GM12878 (cell line): Measurements from ENCODE around the gene NIN. TPM values are rescaled to one million over a fixed set of nuclear protein-coding genes. Genes with fewer than 3 reads are reported as not detected.

Source experiments
- ATAC-seq: fragments of 200-7000 bp; cut with Tn5 transposase; 3 replicates; pipeline ENCODE4 v1.9.1; 2020; ENCODE audit warnings: mild to moderate bottlenecking, moderate library complexity
- BruUV-seq: library from RNA; stranded (reverse); fragments of 400-500 nt; replicated peaks from 2 replicates; lab custom pipeline; 2021; lab: Mats Ljungman, UMichigan
- CTCF ChIA-PET: fragments of 300-600 bp; sonication (Branson Sonifier 250); formaldehyde crosslinking; extraction: SDS; loops from one replicate; lab custom pipeline; 2021; ENCODE audit warnings: inconsistent platforms; lab: Yijun Ruan, JAX
- POLR2A ChIA-PET: fragments of 350-600 bp; formaldehyde crosslinking; extraction: SDS; loops from one replicate; lab custom pipeline; 2021; ENCODE audit warnings: inconsistent platforms; lab: Charles Lee
- RAD21 ChIA-PET: fragments of 300-600 bp; sonication (Branson Sonifier 250); formaldehyde crosslinking; loops from one replicate; lab custom pipeline; 2023; ENCODE audit warnings: antibody characterized with exemption; ENCODE audit not compliant: unreplicated experiment; lab: Charles Lee
- SMC1A ChIA-PET: fragments of 300-600 bp; sonication (Branson Sonifier 250); formaldehyde crosslinking; loops from one replicate; lab custom pipeline; 2023; ENCODE audit not compliant: unreplicated experiment, uncharacterized antibody; lab: Charles Lee
- DNase-seq: peaks from one replicate; pipeline ENCODE4 v3.0.0-alpha.2; 2011; ENCODE audit warnings: low read depth, low spot score
- FAIRE-seq: peaks from 3 replicates; lab custom pipeline; 2011; peaks lifted over from hg19 to GRCh38; lab: Jason Lieb, UNC
- H2AFZ ChIP-seq: 2 replicates; pipeline ENCODE4 v1.6.0; 2011; ENCODE audit warnings: low read depth, low read length, control low read depth; ENCODE audit not compliant: control insufficient read depth
- H3K27ac ChIP-seq: 2 replicates; pipeline ENCODE4 v1.5.1; 2011; ENCODE audit warnings: control low read depth; ENCODE audit not compliant: control insufficient read depth, insufficient read depth
- H3K27me3 ChIP-seq, 2 experiments: replicated peaks in 1 of 2; 2 replicates each; pipeline versions ENCODE4 v1.6.0 to v1.6.1; 2011; ENCODE audit warnings: low read length in 1 of 2; ENCODE audit not compliant: control insufficient read depth in 2 of 2, insufficient read depth in 2 of 2
- H3K36me3 ChIP-seq, 2 experiments: 2 replicates each; pipeline ENCODE4 v1.5.1; 2011; ENCODE audit warnings: low read length in 1 of 2; ENCODE audit not compliant: control insufficient read depth in 2 of 2, insufficient read depth in 2 of 2
- H3K4me1 ChIP-seq: 2 replicates; pipeline ENCODE4 v1.6.1; 2011; ENCODE audit warnings: mild to moderate bottlenecking, low read length, moderate library complexity, mixed read lengths; ENCODE audit not compliant: control insufficient read depth, insufficient read depth
- H3K4me2 ChIP-seq: 2 replicates; pipeline ENCODE4 v1.6.0; 2011; ENCODE audit warnings: control low read depth; ENCODE audit not compliant: control insufficient read depth, insufficient read depth
- H3K4me3 ChIP-seq: fragments of 200-600 bp; sonication (generic); 2 replicates; pipeline ENCODE4 v1.5.1; 2016
- H3K79me2 ChIP-seq: 2 replicates; pipeline ENCODE4 v1.6.0; 2011; ENCODE audit warnings: low read length; ENCODE audit not compliant: control insufficient read depth, insufficient read depth
- H3K9ac ChIP-seq: 2 replicates; pipeline ENCODE4 v1.8.0; 2011; ENCODE audit warnings: low read length, control low read depth, mixed read lengths; ENCODE audit not compliant: control insufficient read depth, insufficient read depth
- H3K9me3 ChIP-seq: replicated peaks from 3 replicates; pipeline ENCODE4 v1.5.1; 2011; ENCODE audit warnings: mild to moderate bottlenecking, low read length; ENCODE audit not compliant: control insufficient read depth, insufficient read depth
- H4K20me1 ChIP-seq: 2 replicates; pipeline ENCODE4 v1.6.0; 2011; ENCODE audit not compliant: control insufficient read depth, insufficient read depth
- FOXK2 ChIP-seq: fragments of 450-650 bp; IDR thresholded peaks from 2 replicates; pipeline ENCODE4 v1.6.1; 2017; ENCODE audit warnings: mild to moderate bottlenecking, moderate library complexity
- GATAD2B ChIP-seq: fragments of 450-650 bp; conservative IDR thresholded peaks from 2 replicates; pipeline ENCODE4 v1.6.1; 2017; ENCODE audit warnings: low read depth, mild to moderate bottlenecking, moderate library complexity
- KLF5 ChIP-seq: fragments of 450-650 bp; IDR thresholded peaks from 2 replicates; pipeline ENCODE4 v1.6.1; 2014; ENCODE audit warnings: mild to moderate bottlenecking; ENCODE audit not compliant: partially characterized antibody
- MXI1 ChIP-seq: fragments of 150-350 bp; IDR thresholded peaks from 2 replicates; pipeline ENCODE4 v1.6.1; 2011; ENCODE audit warnings: low read depth, mild to moderate bottlenecking, inconsistent platforms, low read length, improper control_type of control experiment
- NFIC ChIP-seq: IDR thresholded peaks from 2 replicates; pipeline ENCODE4 v1.6.1; 2012; ENCODE audit warnings: low read depth, mild to moderate bottlenecking, inconsistent platforms, low read length, moderate library complexity
- PKNOX1 ChIP-seq: fragments of 450-650 bp; IDR thresholded peaks from 2 replicates; pipeline ENCODE4 v1.6.1; 2016; ENCODE audit warnings: mild to moderate bottlenecking
- ZBTB11 ChIP-seq: fragments of 450-650 bp; formaldehyde crosslinking; IDR thresholded peaks from 2 replicates; pipeline ENCODE4 v1.5.0; 2022; ENCODE audit warnings: mild to moderate bottlenecking, missing genetic modification characterization
- WGBS: methylation state at CpG from one replicate; pipeline ENCODE4 v1.1.6; 2016; ENCODE audit warnings: low lambda C conversion rate; ENCODE audit not compliant: insufficient replicate concordance, insufficient coverage; ENCODE audit errors: missing lambda C conversion rate; 5-methylcytosine and 5-hydroxymethylcytosine counted together
- in situ Hi-C: fragments of 300-500 bp; cut with MboI; formaldehyde crosslinking; loops from 9 replicates; pipeline ENCODE4 v1.14.3; 2018; ENCODE audit warnings: mixed read lengths
- intact Hi-C: fragments of 100-400 bp; cut with micrococcal nuclease; formaldehyde crosslinking; loops from one replicate; pipeline ENCODE4 v1.14.2; 2022; ENCODE audit not compliant: unreplicated experiment
- polyA plus RNA-seq, 11 experiments: library from polyadenylated mRNA; depleted of rRNA in 4 of 11; unstranded in 6 of 11; stranded (reverse) in 5 of 11; fragments of >200 nt; fragmentation: Nextera tagmentation in 4 of 11; fragmentation: Illumina TruSeq in 1 of 11; extraction: Ambion mirVana in 4 of 11; extraction: Trizol in 1 of 11; gene quantifications; 1 replicate in 1 of 11; 2 replicates in 10 of 11; pipeline versions ENCODE4 v1.2.1 to v1.2.3, GENCODE V29; 2011 to 2016; ENCODE audit warnings: inconsistent platforms in 2 of 11, missing spikeins in 2 of 11, low read depth in 1 of 11
- total RNA-seq, 4 experiments: library from RNA; depleted of rRNA in 3 of 4; stranded (reverse); fragments of >200 nt in 3 of 4; fragmentation: Illumina TruSeq in 1 of 4; extraction: Trizol in 1 of 4; gene quantifications; 2 replicates each; pipeline versions ENCODE4 v1.2.1 to v1.2.3, GENCODE V29; 2013 to 2021
- TF ChIP-seq, protein P1 (sequence below): fragments of 450-650 bp; formaldehyde crosslinking; IDR thresholded peaks from 2 replicates; pipeline ENCODE4 v1.4.0; 2022; ENCODE audit warnings: mild to moderate bottlenecking, moderate library complexity
- TF ChIP-seq, protein P2 (sequence below): IDR thresholded peaks from 2 replicates; pipeline ENCODE4 v1.6.1; 2012; ENCODE audit warnings: mild to moderate bottlenecking, low read depth, low read length

Gene NIN
- total and polyA plus RNA-seq, 10 of the 15 experiments (the other 5 are each of a cell fraction or from before 2014, with no cell fraction given) = 16.2 to 135 (median 70.3) TPM

GRCh38 chr14:50823051-50823761 lies 7.8 kb downstream of the NIN start:
- intact Hi-C loops (loop anchor here (2.0 to 10.0 kb wide), 4 partner anchors 32 to 591 kb away; partner anchors contain the start of genes DMAC2L, L2HGDH, SAV1 and SOS2), in situ Hi-C loops (loop anchor here (10.0 kb wide), 1 partner anchor 1198 kb away; the partner anchor contains the start of genes MGAT2 and RPL36AL)
- peak; percentile 39 for DNase-seq
- peaks cover 37% of the 10 kb centered on the region for H3K4me1 ChIP-seq
- H3K79me2 ChIP-seq = peaks cover 100% of the 10 kb centered on the region
- no peaks in the 10 kb centered on the region for H4K20me1 ChIP-seq
- POLR2A ChIA-PET = interaction anchor here (0.6 to 4.6 kb wide), 12 partner anchors 8 to 463 kb away, joined by 3 to 39 read pairs (median 5); partner anchors contain the start of gene NIN
- SMC1A ChIA-PET = interaction anchor here (0.6 to 16.9 kb wide), 18 partner anchors 7 to 222 kb away, joined by 3 to 360 read pairs (median 5); partner anchors contain the start of gene NIN
- peak overlapping the region; percentile 88 for H3K27ac ChIP-seq
- BruUV-seq = no TSS peak
- peak overlapping the region; percentile 75 for H3K9ac ChIP-seq
- ATAC-seq = peak; percentile 38
- peak overlapping the region; percentile 74 for H3K4me3 ChIP-seq
- no peaks in the 10 kb centered on the region; the same call in 2 of the 3 replicates for H3K9me3 ChIP-seq
- no peaks in the 10 kb centered on the region for H3K27me3 ChIP-seq
- no peak overlapping the region for H2AFZ ChIP-seq
- 4% methylated on average over 11 of the region's 11 CpGs for WGBS
- CTCF ChIA-PET = interaction anchor here (0.6 to 6.3 kb wide), 14 partner anchors 8 to 301 kb away, joined by 3 to 56 read pairs (median 3); partner anchors contain the start of gene NIN
- no peak for FAIRE-seq
- RAD21 ChIA-PET = interaction anchor here (0.5 to 7.8 kb wide), 12 partner anchors 7 to 1199 kb away, joined by 3 to 91 read pairs (median 4); partner anchors contain the start of gene NIN
- H3K4me2 ChIP-seq = peak overlapping the region; percentile 68
- peaks cover 0 to 5% of the 10 kb centered on the region in 2 experiments for H3K36me3 ChIP-seq
- TF ChIP-seq, protein P1, sequence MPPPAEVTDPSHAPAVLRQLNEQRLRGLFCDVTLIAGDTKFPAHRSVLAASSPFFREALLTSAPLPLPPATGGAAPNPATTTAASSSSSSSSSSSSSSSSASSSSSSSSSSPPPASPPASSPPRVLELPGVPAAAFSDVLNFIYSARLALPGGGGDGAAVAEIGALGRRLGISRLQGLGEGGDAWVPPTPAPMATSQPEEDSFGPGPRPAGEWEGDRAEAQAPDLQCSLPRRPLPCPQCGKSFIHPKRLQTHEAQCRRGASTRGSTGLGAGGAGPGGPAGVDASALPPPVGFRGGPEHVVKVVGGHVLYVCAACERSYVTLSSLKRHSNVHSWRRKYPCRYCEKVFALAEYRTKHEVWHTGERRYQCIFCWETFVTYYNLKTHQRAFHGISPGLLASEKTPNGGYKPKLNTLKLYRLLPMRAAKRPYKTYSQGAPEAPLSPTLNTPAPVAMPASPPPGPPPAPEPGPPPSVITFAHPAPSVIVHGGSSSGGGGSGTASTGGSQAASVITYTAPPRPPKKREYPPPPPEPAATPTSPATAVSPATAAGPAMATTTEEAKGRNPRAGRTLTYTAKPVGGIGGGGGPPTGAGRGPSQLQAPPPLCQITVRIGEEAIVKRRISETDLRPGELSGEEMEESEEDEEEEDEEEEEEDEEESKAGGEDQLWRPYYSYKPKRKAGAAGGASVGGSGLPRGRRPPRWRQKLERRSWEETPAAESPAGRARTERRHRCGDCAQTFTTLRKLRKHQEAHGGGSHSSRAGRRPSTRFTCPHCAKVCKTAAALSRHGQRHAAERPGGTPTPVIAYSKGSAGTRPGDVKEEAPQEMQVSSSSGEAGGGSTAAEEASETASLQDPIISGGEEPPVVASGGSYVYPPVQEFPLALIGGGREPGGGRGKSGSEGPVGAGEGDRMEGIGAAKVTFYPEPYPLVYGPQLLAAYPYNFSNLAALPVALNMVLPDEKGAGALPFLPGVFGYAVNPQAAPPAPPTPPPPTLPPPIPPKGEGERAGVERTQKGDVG (CRISPR knock-in tag) = no peak
- TF ChIP-seq NFIC = peak; percentile 19; the same call in 1 of the 2 replicates
- no peak for TF ChIP-seq FOXK2
- TF ChIP-seq, protein P2, sequence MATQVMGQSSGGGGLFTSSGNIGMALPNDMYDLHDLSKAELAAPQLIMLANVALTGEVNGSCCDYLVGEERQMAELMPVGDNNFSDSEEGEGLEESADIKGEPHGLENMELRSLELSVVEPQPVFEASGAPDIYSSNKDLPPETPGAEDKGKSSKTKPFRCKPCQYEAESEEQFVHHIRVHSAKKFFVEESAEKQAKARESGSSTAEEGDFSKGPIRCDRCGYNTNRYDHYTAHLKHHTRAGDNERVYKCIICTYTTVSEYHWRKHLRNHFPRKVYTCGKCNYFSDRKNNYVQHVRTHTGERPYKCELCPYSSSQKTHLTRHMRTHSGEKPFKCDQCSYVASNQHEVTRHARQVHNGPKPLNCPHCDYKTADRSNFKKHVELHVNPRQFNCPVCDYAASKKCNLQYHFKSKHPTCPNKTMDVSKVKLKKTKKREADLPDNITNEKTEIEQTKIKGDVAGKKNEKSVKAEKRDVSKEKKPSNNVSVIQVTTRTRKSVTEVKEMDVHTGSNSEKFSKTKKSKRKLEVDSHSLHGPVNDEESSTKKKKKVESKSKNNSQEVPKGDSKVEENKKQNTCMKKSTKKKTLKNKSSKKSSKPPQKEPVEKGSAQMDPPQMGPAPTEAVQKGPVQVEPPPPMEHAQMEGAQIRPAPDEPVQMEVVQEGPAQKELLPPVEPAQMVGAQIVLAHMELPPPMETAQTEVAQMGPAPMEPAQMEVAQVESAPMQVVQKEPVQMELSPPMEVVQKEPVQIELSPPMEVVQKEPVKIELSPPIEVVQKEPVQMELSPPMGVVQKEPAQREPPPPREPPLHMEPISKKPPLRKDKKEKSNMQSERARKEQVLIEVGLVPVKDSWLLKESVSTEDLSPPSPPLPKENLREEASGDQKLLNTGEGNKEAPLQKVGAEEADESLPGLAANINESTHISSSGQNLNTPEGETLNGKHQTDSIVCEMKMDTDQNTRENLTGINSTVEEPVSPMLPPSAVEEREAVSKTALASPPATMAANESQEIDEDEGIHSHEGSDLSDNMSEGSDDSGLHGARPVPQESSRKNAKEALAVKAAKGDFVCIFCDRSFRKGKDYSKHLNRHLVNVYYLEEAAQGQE = no peak
- no peak for TF ChIP-seq MXI1
- 0 out of 2 replicates have a peak, but pooled peaks have one; percentile 18 for TF ChIP-seq GATAD2B
- no peak for TF ChIP-seq PKNOX1
- TF ChIP-seq ZBTB11 = no peak
- no peak for TF ChIP-seq KLF5
